GM10266 (cell line): ENCODE measurements around the gene MACROD2.

Source experiments
- DNase-seq: peaks from one replicate; pipeline ENCODE4 v3.0.0; 2012; ENCODE audit errors: extremely low spot score
- CTCF ChIP-seq: IDR thresholded peaks from 2 replicates; pipeline ENCODE4 v1.5.1; 2012; ENCODE audit warnings: mild to moderate bottlenecking, low read depth; ENCODE audit not compliant: control insufficient read depth, insufficient read depth; ENCODE audit errors: missing control alignments

MACROD2 gene

DNA sequence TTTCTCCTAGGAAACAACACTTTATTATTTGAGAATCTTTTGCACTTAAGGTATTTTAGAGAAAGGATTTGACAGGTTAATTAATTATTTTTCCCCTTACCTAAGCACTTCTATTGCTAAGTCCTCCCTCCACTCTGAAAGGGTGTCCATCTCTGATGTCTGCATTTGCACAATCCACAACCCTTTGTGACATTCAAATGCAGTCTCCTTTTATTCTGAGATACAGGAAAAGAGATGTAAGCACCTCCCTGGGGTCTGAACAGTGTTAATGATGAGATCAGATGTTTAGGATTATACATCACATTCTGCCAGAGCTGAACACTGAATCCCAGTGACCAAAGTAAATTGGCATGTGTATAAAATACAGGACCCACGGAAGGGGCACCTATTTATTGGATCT, 1206.3 kb downstream of the MACROD2 start:
- no peak for TF ChIP-seq CTCF
- DNase-seq = no peak

GRCh38 chr20:15204234-15204633, 1208.9 kb downstream of the MACROD2 start:
- TF ChIP-seq CTCF = no peak

DNA sequence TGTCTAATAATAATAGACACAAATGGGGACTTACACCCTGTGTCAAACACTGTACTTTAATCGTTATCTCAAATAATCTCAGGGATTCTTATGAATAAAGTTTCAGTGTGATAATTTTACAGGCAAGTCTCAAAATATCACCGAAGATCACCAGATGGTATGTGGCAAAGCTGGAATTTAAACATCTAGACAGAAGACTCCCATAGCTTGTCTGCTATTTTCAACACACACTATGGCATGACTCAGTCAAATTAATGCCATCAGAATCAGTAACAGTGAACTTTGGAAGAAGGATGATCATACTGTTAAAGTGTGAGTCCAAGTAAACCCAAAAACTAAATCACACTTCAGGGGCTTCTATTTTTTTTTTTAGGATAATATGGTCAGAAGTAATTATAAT, 1209.7 kb downstream of the MACROD2 start:
- no peak for DNase-seq
- TF ChIP-seq CTCF = no peak

More at GRCh38 chr20:15204234-15204633, 1208.9 kb downstream of the MACROD2 start:
- DNase-seq = no peak

DNA sequence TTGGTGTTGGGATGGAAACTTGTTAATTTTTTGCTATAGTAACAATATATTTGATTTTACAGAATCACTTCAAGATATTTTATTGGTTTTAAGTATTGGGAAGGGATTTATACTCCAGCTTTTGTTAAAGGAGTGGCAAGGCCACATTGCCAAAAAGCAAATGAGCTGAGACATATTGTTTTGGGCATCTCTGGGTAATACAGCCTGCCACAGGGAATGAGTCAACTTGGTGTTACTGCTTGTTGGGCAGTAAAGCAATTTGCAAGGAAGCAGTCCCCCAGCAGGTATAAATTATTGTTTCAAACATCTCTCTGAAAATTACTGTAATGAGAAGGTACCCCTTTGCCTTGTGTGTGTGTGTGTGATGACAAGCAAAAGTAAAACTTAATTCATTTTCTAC, 1210.4 kb downstream of the MACROD2 start:
- no peak for TF ChIP-seq CTCF
- no peak for DNase-seq

GRCh38 chr20:15209537-15209936, 1214.2 kb downstream of the MACROD2 start:
- no peak for DNase-seq
- no peak for TF ChIP-seq CTCF

- TF ChIP-seq CTCF = no peak
- no peak for DNase-seq
These were observed 1218.7 kb downstream of the MACROD2 start for GRCh38 chr20:15214051-15214450.

- no peak for DNase-seq
- TF ChIP-seq CTCF = no peak
These were observed 1224.8 kb downstream of the MACROD2 start for GRCh38 chr20:15220009-15220656.
